Iris pigment epithelial cell (primary cell): ENCODE results near the gene GLIPR1L2.

ENCODE experiments used
- DNase-seq: peaks from one replicate; pipeline ENCODE4 v3.0.0-alpha.2; 2011; ENCODE audit warnings: low read depth

GLIPR1L2 gene

DNA sequence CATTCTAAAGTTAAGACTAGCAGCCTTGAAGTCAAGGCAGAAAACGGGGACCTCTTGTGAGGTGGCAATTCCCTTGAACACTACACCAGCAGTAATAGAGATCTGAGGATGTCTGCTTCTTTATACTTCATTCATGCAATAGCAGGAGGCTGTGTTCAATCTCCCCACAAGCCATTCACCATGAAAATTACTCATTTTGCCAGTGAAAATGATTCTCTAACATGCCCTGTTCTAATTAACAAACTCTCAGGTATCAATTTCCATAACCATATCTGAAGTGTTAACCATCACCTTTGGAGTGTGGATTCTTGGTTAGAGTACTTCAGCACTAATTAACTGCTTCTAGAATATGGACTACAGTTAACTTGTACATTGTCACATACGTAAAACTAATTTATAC, 86.2 kb downstream of the GLIPR1L2 start:
- DNase-seq = no peak

DNA sequence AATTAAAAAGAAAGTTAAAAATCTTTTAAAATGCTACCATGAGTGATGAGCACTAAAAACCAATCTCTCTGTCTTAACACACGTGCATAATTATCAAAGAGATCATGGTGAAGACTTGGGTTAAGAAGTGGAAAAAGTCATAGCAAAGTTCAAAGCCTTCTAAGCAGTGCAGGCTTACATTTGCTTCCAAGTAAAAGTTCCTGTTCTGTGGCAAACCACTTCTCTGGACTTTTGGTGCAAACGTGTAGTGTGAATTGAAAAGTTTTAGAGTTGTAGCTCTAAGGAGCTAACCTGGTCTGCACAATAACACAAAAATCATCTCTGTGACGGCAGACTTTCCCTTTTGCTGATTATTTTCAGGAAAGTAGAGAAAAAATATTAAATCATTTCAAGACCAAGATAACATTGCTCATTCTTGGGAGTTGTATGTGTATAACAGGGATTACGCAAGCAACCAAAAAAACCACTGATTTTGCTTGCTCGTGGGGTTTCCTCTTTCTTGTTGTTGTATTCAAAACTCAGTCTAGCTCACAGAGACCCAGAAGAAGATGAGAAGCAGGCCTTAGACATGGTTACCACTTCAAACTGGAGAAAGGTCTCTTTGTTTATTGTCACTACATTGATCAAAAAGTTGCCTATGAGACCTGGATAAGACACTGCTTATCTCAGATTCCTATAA, 87.4 kb downstream of the GLIPR1L2 start:
- peak; percentile 86 for DNase-seq

DNA sequence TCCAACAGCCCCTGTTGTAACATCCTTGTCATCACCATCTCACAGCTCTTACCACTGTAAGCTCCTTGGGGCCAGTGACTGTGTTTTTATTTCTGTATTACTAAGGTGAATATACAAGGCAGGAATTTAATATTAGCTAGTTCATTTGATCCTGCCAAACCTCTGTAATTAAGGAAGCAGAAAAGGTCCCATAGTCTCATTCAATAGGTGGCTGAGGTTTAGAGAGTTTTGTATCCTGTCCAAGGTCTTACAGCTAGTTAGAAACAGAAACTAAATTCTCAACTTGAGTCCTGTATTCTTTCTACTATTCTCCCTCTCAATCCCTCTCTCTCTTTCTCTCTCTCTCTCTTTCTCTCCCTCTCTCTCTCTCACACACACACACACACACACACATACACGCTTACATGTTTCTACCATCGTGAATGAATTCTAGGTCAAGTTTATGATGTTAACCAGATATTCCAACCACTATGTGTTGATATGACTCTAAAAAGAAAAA, 89.1 kb downstream of the GLIPR1L2 start:
- DNase-seq = peak; percentile 74

DNA sequence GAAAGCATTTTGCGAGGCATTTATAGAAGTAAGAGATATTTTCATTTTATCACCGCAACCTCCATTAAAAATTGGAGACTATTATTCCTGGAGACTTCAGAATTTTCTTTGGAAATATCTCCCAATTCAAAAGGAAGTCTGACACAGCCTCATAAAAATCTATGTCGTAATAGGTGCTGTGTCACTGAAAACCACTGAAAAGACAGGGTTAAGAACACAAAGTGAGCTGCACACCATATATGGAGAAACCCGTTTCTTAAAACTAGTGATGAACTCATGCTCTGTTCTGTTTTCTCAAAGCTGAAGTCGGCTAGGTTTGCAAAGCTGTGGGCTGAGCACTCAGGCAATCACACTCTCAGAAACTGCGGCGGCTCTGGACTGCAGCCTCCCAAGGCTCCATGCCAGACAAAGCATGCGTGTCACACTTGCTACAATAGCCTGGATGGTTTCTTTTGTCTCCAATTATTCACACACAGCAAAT, 89.6 kb downstream of the GLIPR1L2 start, which contains the start of gene GLIPR1:
Gene GLIPR1, plus strand, starts transcription at position 287 of the 481 bp plus-strand sequence. Its CDS starts 126 bp downstream, at position 413.
- peak; percentile 99 for DNase-seq

DNA sequence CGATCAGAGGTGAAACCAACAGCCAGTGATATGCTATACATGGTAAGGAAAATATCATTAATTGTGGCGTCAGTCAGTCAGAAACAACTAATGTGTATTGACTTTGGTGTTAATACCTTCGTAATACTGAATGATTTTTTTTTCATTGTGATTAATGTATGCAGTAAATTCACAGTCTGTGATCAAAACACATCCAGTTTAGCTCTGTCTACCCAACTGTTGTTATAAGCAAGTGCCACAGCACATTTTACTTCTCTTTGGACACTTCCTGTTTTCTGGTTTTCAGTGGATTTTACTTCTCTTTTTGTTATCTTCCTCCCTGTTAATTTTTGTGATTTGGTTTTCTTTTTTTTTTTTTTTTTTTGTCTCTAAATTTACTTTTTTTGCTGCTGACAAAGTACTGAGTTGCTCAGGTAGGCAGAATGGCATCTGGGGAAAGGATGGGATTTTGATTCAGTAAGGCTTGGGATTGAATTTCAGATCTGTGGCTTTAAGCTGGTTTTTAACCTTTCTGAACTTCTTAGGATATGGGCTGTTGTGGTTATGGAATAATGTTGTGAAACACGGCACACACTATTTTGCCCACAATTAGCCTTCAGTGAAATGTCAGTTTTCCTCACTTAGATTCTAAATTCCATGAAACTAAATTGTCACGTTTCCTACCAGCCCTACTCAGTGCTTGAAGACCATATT, 90.3 kb downstream of the GLIPR1L2 start:
- DNase-seq = peak; percentile 28

DNA sequence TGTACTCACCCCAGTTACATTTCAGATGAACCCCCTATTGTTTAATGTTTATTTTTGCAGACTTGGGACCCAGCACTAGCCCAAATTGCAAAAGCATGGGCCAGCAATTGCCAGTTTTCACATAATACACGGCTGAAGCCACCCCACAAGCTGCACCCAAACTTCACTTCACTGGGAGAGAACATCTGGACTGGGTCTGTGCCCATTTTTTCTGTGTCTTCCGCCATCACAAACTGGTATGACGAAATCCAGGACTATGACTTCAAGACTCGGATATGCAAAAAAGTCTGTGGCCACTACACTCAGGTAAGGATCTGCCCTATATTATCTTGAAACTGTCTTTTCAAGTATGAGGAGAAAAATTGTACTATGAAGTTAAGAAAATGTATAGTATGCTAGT, 90.9 kb downstream of the GLIPR1L2 start:
- peak; percentile 80 for DNase-seq
